SIG-M5 (cell line): ENCODE data around the gene TBC1D7.

Source experiments
- DNase-seq: peaks from one replicate; lab custom pipeline; 2025; lab: John Stamatoyannopoulos, UW

TBC1D7 gene

DNA sequence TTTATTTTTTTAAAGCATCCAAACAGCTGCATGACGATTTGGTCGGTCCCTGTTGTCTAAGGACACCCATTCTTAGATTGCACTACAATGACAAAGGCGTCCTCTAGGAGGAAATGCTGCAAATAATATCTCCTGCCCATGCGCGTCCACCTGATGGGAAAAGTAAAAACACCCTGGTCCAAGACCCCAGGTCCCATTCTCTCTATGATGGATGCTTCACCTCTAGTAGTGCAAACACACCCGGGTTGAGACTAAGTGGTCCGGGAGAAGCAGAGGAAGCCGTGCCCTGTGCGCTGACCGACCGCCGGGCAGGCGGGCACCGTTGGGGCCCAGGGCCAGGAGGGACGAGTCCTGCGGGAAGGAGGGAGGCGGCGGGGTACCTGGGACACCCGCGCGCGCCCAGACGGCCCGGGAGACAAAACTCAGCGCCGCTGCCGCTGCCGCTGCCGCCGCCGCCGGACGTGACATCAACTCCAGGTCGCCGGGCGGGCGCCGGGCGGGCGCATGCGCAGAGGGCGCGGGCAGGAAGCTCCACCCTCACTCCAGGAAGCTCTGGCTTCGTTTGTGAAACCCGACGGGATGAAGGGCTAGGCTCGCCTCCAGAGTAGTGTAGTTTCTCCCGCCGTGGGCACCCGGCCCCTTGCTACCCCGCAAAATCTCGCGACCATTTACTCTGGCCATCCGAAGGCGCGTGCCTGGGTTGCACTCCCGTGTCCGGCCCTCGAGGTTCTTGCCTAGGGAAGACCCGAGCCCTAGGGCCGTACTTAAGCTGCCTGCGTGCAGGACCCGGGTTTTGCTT, at the start of gene TBC1D7:
Gene TBC1D7 (minus strand): TSS at position 462 of the 799 bp plus-strand sequence. CDS start 1,639 bp downstream, outside the sequence.
- DNase-seq: no peak

DNA sequence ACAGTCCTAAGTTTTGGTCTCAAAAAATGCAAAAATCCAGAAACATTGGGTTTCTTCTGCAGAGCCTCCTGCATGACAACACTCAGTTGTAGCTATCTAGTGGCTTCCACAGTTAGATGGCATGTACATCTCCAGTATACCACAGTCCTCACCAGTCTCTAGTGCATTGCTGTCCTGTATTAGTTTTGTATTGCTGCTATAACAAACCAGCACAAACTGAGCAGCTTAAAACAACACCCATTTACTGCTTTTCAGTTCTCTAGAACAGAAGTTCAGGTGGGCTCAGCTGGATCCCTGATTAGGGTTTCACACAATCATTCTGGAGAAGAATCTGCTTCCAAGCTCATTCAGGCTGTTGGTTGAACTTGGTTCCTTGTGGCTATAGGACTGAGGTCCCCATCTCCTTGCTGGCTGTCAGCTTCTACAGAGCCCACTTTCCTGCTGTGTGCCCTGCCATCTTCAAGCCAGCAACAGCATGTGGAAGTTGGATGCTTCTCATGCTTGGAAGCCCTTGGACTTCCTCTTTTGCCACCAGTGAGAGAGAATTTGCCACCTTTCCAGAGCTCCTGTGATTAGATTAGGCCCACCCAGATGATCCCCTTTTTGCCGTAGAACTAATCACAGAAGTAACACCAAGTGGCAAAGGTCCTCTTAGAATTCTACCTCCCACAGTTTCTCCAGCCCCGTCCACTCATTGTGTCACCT, 48.9 kb upstream of the TBC1D7 start:
- DNase-seq: no peak

- no peak for DNase-seq
Measured at GRCh38 chr6:13375360-13375878, 47.1 kb upstream of the TBC1D7 start.

DNA sequence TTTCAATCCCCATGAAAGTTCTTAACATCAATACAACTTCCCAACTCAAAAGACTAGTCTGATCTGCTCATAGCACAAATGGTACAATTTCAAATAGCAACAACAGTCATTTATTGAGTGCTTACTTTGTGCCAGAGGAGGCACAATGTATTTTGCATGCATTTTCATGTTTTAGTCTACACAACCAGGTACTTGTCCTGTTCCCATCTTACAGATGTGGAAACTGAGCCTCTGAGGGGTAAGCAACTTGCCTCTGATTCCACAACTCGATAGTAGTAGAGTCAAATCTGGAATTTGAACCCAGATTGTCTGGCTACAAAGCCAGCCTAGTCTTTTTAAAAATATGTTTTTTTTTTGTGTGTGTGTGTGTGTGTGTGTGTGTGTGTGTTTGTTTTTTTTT, 45.6 kb upstream of the TBC1D7 start:
- DNase-seq: no peak

GRCh38 chr6:13373488-13373886, 45.1 kb upstream of the TBC1D7 start:
- DNase-seq: no peak

- DNase-seq: no peak
Measured at GRCh38 chr6:13372688-13373487, 44.6 kb upstream of the TBC1D7 start.

DNA sequence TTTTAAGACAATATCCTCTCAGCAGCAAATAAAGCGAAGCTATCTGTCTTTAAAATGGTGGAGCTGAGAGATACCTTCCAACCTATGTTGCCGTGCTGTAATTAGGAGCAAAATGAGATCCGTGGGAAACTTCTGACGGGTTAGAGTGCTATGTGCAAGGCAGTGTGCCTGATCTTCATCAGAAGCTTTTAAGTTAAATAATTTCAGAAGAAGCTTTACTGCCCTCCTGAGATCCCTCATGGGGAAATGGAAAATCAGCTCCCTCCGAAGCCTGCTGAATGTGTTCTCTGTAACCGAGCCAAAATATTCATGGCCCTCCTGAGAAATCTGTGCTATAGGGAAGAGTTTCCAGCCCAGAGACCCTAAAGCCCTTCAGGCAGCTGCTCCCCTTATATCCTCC, 43.7 kb upstream of the TBC1D7 start:
- no peak for DNase-seq

GRCh38 chr6:13371421-13372072, 43.2 kb upstream of the TBC1D7 start:
- no peak for DNase-seq

GRCh38 chr6:13370623-13371022, 42.3 kb upstream of the TBC1D7 start:
- no peak for DNase-seq

DNA sequence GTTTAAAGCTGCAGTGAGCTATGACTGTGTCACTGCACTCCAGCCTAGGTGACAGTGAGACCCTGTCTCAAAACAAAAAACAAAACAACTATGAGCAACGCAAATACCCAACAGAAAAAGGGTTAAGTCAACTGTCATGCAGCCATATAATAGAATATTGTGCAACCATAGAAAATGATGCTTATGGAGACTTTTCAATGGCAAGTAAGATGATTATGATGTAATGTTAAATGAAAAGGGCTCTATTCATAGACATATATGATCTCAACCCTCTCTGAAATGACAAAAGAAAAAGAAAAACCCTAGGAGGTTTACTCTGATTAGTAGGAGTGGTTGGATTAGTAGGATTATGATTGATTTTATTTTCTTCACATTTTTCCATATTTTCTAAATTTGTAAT, 41.3 kb upstream of the TBC1D7 start:
- DNase-seq: no peak

- DNase-seq: no peak
Measured at GRCh38 chr6:13368731-13369115, 40.4 kb upstream of the TBC1D7 start.

GRCh38 chr6:13368079-13368730, 39.9 kb upstream of the TBC1D7 start:
- DNase-seq: no peak

GRCh38 chr6:13367396-13367795, 39.1 kb upstream of the TBC1D7 start:
- no peak for DNase-seq

GRCh38 chr6:13365320-13365719, 37.0 kb upstream of the TBC1D7 start:
- no peak for DNase-seq

DNA sequence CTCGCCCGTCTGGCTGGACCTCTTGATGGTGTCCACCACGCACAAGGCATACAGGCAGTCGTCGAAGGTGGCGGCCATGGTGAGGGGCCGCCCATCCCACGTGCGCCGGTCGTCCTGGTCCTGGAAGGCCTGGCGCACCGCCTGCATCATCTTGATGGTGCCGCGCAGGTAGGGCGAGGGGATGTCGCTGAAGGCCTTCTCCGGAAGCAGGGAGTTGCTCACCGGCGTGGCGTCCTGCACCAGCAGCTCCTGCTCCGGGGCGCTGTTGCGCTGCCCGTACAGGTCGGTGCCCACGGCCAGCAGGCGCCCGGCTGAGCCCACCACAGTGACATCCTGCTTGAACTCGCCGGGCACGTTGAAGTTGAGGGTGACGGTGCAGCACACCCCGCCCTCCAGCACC, 36.5 kb upstream of the TBC1D7 start:
- no peak for DNase-seq

DNA sequence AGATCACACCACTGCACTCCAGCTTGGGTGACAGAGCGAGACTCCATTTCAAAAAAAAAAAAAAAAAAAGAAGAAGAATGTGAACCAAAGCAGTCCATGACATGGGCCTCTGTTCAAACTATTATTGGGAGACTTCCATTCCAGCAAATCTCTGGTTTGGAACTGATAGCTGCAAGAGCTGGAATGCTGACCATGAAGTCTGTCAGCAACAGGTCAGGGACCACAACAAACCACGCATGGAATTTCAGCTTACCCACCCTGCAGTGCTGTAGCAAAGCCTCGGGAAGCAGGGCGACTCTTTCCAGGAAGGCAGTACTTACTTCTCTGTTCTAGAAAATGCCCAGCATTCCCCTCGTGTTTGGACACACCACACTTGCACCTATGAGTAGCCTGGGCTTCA, 34.1 kb upstream of the TBC1D7 start:
- no peak for DNase-seq

- no peak for DNase-seq
Measured at GRCh38 chr6:13360671-13361540, 32.6 kb upstream of the TBC1D7 start.

GRCh38 chr6:13359287-13359686, 30.9 kb upstream of the TBC1D7 start:
- no peak for DNase-seq

- no peak for DNase-seq
Measured at GRCh38 chr6:13358511-13358910, 30.2 kb upstream of the TBC1D7 start.

- no peak for DNase-seq
Measured at GRCh38 chr6:13357551-13358075, 29.3 kb upstream of the TBC1D7 start.
